Stimulated activated naive CD8-positive, alpha-beta T cell treated with anti-CD3 and anti-CD28 coated beads, Interleukin-15, Interleukin-2, amounts not matched to agents 100 U/mL and 50 U/mL, for 24 hours (primary cell): Measurements from ENCODE around the gene MUCL1.
A peak's percentile ranks its signal among the peaks of the same experiment; 100 is the strongest.
"Not testable (repeated sequence)": the region's sequence is repeated elsewhere in the genome, so short reads cannot be mapped to it uniquely, and the experiment has no call there.

ENCODE experiments used
- ATAC-seq: fragments of 150-1000 bp; cut with Tn5 transposase; one replicate; pipeline ENCODE4 v1.10.0; 2021
- DNase-seq: peaks from one replicate; pipeline ENCODE4 v3.0.0; 2021

MUCL1 gene, protein sequence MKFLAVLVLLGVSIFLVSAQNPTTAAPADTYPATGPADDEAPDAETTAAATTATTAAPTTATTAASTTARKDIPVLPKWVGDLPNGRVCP

DNA sequence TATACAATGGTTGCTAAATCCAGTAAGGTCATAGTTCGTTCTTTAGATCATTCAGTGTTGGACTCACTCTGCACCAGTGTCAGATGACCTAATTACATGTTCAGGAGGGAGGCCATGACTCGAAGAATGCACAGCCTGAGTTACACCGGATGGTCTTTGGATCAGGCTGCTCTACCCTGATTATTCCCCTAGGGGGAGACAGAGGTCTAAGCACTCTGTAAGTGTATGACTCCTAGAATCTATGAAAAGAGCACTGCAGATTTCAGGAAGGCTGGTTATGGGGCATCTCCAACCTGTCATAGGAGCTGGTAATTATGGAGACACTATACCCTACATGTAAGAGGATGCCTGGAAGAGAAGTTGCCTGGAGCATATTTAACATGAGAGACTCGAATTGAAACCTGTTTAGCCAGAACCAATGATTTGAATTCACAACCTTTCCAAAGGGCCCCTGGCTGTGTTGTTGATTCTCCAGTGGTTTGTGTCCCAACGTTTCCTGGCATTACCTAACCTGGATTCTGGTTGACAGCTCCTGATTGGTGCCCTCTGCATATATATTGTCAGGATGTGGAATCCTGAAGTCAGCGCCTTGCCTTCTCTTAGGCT is at the start of gene MUCL1:
TSS of gene MUCL1 (plus strand) at position 584 of the 606 bp plus-strand sequence. CDS start 67 bp downstream, outside the sequence.
- ATAC-seq, result peak; percentile 99
- peak; percentile 79 for DNase-seq

DNA sequence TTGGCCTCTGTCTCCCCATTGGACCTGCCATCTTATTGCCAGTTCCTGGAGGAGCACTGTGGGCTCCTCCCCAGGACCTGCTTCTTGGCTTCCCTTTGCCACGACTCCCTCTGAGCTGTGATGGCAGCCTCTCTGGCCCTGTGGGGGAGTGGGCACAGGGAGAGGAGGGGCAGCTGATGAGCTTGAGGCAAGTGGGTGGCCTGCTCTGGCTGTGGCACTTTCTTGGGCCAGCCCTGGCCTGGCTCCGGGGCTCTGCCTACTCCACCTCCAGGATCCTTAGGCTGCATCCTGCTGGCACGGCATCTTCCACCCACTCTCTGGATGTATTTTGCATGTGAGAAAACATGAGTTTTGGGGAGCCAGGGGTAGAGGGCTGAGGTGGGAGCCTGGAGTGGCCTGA is 32.6 kb upstream of the MUCL1 start:
- ATAC-seq, result no peak

DNA sequence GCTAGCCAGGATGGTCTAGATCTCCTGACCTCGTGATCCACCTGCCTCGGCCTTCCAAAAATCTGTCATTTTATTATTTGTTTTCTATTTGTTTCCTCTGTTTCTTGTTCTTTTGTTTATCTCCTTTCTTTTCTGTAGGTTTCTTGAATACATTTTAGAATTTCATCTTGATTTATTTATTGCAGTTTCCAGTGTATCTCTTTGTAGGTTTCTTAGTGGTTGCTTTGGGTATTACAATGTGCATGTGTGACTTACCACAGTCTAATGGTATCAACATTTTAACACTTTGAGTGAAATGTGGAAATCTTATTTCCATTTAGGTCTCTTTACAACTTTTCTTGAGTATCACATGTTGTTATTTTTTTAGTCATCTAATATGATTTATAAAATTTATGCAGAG is 29.9 kb upstream of the MUCL1 start:
- ATAC-seq (no peak), DNase-seq (no peak)

More for the DNA sequence above, 32.6 kb upstream of the MUCL1 start:
- DNase-seq, result no peak

GRCh38 chr12:54829511-54829910 is 24.8 kb upstream of the MUCL1 start:
- no peak for DNase-seq
- no peak for ATAC-seq

GRCh38 chr12:54830199-54830598 is 24.1 kb upstream of the MUCL1 start:
- DNase-seq, result no peak
- ATAC-seq, result no peak

DNA sequence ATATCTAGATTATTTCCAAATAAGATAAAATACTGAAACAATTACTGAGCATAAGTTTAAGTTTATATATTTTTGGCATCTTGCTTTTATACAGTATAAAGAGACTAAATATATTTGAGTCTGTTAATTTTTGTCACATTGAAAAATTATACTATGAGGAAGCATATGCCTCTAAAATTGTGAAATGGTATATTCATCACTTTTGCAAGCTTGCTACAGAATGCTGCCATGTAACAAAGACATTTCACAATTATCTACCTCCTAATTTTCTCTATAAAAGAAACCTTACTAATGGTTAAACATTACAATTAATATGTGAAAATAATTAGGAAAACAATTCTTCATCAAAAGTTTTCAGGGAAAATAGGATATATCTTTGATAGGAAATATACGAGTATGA is 22.7 kb upstream of the MUCL1 start:
- DNase-seq, result no peak
- no peak for ATAC-seq

DNA sequence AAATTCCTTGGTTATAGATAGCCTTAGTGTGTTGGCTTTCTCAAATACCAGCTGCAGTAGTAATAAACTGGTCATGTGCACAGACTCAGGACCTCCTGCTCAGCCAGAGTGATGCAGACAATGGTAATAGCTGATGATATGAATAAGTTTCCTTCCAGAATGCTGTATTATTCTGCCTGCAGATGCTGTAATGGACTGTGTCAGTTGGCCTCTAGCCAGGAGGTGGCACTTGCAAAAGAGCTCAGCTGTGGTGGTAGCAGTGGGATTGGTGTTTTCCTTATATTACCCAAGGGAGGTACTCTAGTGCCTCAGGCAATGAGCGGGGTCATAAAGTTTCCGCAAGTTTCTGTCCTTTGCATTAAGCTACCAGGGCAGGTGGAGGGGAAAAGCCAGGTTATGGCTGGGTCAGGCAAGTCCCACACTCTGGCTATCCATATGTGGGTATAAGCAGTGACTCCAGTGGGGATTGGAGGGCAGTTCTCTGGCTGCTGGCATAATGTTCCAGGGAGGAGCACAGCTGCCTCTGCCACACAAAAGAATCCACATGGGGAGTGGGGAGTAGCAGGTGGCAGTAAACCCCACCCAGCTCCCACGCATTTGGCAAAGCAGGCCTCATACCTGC is 14.0 kb upstream of the MUCL1 start:
- DNase-seq, result no peak
- no peak for ATAC-seq

DNA sequence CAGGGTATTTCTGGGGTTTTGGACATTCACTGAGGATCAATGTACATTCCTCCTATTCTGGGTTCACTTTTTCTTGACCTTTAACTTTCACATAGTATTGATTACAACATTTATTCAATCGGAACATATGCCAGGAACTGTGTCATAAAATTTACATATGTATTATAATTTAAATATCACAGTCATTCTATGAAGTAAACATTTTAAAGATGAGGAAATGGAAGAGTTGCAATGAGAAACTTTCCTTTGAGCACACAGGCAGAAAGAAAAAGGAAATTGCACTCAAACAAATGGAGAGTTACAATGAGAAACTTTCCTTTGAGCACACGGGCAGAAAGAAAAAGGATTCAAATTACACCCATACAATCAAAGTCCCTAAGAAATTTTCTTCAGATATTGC is 3.1 kb downstream of the MUCL1 start:
- ATAC-seq, result no peak
- DNase-seq, result no peak

- DNase-seq (no peak), ATAC-seq (no peak)
Observed at GRCh38 chr12:54858562-54858961, 4.2 kb downstream of the MUCL1 start.

- DNase-seq, result no peak
- ATAC-seq, result no peak
Observed at GRCh38 chr12:54859502-54859901, 5.2 kb downstream of the MUCL1 start.

DNA sequence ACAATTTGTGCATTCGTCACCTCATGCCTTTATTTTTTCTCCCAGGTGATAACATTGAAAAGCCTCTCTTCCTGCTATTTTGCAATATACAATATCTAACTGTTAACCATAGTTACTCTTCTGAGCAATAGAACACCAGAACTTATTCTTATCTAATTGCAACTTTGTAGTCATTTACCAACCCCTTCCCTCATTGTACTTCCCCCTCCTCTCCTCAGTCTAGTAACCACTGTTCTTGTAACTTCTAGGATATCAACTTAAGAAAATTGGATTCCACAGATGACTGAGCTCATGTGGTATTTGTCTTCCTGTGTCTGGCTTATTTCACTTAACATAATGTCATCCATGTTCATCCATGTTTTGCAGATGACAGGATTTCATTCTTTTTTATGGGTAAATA is 7.6 kb downstream of the MUCL1 start:
- DNase-seq (no peak), ATAC-seq (no peak)

GRCh38 chr12:54863948-54864618 is 9.8 kb downstream of the MUCL1 start:
- peak; percentile 51 for ATAC-seq

GRCh38 chr12:54865683-54866324 is 11.5 kb downstream of the MUCL1 start:
- DNase-seq (no peak), ATAC-seq (peak; percentile 74)

More at GRCh38 chr12:54863948-54864618, 9.8 kb downstream of the MUCL1 start:
- DNase-seq, result no peak

DNA sequence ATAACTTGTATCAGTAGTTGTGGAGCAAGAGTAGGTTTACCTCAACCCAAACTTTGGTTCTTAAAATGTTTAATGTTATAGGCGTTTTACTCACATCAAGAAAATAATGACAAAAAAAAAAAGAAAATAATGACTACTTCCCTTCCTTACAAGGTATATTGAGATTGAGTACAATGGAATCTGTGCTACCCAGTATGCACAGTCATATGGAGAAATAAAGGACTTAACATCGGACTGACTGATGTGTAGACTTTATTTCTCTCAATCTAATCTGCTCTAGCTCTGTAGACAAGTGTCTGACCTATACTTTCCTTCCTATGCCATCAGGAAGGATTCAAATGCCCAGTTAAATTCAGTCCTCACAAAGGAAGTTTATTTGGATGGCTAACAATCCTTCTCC is 14.4 kb downstream of the MUCL1 start:
- no peak for ATAC-seq
- no peak for DNase-seq

DNA sequence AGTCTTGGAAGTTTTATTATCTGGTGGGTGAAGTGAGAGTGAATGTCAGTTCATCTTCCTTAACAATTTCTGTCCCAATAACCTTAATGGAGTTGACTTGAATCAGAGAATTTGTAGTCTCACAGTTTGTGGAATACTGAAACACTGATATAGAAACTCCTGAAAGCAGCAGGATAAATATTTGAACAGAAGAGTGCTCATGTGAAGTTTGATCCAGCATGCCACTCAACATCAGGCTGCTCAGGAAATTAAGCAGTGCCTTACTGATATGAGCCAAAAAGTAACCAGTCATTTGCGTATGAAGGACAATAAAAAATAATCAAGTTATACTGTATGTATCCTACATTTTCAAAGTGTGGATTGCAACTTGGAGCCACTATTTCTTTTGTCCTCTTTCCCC is 15.7 kb downstream of the MUCL1 start:
- DNase-seq (no peak), ATAC-seq (no peak)

DNA sequence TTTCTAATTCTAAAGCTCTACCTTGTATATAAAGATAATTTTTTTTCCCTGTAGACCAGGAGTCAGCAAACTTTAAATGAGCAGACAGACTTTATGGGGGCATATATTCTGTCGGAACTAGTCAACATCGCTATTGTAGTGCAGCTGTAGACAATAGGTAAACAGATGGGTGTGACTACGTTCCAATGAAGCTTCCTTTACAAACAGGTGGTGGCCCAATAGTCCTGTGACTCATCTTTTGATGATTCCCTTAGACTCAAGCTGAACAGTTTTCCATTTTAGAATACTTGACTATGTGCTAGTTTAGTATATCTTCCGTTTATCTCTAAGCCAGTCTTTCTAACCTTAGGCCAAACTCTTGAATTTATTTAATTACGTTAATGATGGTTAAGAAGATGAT is 16.3 kb downstream of the MUCL1 start:
- DNase-seq (no peak), ATAC-seq (no peak)

DNA sequence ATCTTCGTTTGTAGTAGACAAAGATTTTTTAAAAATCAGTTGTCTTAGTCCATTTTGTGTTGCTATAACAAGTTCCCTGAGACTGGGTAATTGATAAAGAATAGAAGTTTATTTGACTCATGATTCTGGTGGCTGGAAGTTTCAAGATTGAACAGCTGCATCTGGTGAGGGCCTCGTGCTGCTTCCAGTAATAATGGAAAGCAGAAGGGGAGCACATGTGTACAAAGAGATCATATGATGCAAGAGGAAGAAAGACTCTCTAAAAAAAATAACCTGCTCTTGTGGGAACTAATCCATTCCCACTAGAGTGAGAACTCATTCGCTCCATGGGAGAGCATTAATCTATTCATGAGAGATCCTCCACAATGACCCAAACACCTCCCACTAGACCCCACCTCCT is 24.8 kb downstream of the MUCL1 start:
- ATAC-seq, result peak; percentile 28

DNA sequence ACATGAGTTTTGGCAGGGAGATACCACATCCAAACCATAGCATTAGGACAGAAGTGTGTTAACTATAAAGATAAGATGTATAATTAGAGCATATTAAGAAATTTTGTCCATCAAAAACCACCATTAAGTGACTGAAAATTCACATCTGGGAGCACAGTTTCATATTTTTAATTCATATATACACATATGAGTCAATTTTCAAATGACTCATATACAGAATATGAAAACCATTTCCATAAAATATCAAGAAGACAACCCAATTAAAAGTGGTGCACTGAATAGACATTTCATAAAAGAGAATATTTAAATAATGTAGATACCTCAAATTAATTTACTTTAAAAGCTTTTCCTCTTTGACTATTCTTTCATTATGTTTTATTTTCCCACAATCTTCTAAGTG is 25.3 kb downstream of the MUCL1 start:
- ATAC-seq, result no peak
- DNase-seq, result no peak

More for the DNA sequence above, 24.8 kb downstream of the MUCL1 start:
- DNase-seq, result no peak

- DNase-seq, result no peak
- ATAC-seq, result no peak
Observed at GRCh38 chr12:54882079-54882478, 27.8 kb downstream of the MUCL1 start.

DNA sequence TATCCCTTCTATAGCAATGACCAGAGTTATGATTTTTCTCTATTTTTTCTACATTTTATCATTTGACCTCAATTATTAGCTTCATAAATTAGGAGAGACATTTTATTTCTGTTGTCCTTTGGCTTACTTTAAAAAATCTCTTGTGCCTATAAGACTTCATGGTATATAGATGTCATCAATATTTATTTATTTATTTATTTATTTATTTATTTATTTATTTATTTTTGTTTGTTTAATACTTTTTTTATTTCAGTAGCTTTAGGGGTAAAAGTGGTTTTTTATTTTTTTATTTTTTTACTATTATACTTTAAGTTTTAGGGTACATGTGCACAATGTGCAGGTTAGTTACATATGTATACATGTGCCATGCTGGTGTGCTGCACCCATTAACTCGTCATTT is 28.3 kb downstream of the MUCL1 start:
- not testable (repeated sequence) for ATAC-seq, DNase-seq

GRCh38 chr12:54888428-54888827 is 34.1 kb downstream of the MUCL1 start:
- not testable (repeated sequence) for DNase-seq, ATAC-seq

DNA sequence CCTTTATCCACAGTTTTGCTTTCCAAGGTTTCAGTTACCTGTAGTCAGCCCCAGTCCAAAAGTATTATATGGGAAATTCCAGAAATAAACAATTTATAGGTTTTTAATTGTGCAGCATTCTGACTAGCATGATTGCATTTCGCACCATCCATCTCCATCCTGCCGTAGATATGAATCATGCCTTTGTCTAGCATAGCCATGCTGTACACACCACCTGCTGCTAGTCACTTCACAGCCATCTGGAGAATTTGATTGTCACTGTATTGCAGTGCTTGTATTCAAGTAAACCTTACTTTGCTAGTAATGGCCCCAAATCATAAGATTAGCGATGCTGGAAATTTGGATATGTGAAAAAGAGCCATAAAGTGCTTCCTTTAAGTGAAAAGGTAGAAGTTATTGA is 36.0 kb downstream of the MUCL1 start:
- no peak for ATAC-seq

More for the DNA sequence above, 36.0 kb downstream of the MUCL1 start:
- DNase-seq, result no peak
